H1 (cell line): ENCODE results near the gene KSR2. TPM values are rescaled to one million over a fixed set of nuclear protein-coding genes. Genes with fewer than 3 reads are reported as not detected.

Experiments used
- CTCF ChIA-PET: fragments of 300-600 bp; sonication (Branson Sonifier 250); formaldehyde crosslinking; loops from one replicate; lab custom pipeline; 2021; ENCODE audit not compliant: partially characterized antibody; lab: Charles Lee
- POLR2A ChIA-PET: fragments of 300-600 bp; sonication (Branson Sonifier 250); formaldehyde crosslinking; loops from one replicate; lab custom pipeline; 2021; ENCODE audit warnings: inconsistent platforms; ENCODE audit not compliant: partially characterized antibody; lab: Charles Lee
- DNase-seq, 2 experiments: peaks; one replicate each; pipeline versions ENCODE4 v3.0.0 to v3.0.0-alpha.2; 2010 to 2022; ENCODE audit warnings: low spot score in 2 of 2, low read depth in 1 of 2, mixed read lengths in 1 of 2
- FAIRE-seq: peaks from 2 replicates; lab custom pipeline; 2011; peaks lifted over from hg19 to GRCh38; lab: Jason Lieb, UNC
- H2AFZ ChIP-seq: 2 replicates; pipeline ENCODE4 v1.8.1; 2012; ENCODE audit warnings: low read length, inconsistent platforms
- H2AK5ac ChIP-seq: 2 replicates; pipeline ENCODE4 v1.6.1; 2013; ENCODE audit warnings: low read depth, low read length
- H2BK120ac ChIP-seq: replicated peaks from 2 replicates; pipeline ENCODE3; 2013; ENCODE audit warnings: low read depth, low read length, inconsistent platforms
- H2BK12ac ChIP-seq: 2 replicates; pipeline ENCODE4 v1.6.1; 2013; ENCODE audit warnings: low read depth, low read length
- H2BK15ac ChIP-seq: 2 replicates; pipeline ENCODE4 v1.6.1; 2013; ENCODE audit warnings: low read length
- H2BK20ac ChIP-seq: 2 replicates; pipeline ENCODE4 v1.6.1; 2013; ENCODE audit warnings: low read length
- H2BK5ac ChIP-seq: 2 replicates; pipeline ENCODE4 v1.6.1; 2013; ENCODE audit warnings: low read depth, low read length
- H3K14ac ChIP-seq: 2 replicates; pipeline ENCODE4 v1.6.1; 2013; ENCODE audit warnings: inconsistent platforms; ENCODE audit not compliant: insufficient read length
- H3K18ac ChIP-seq: 2 replicates; pipeline ENCODE4 v1.6.1; 2013; ENCODE audit warnings: low read length; ENCODE audit errors: extremely low read depth
- H3K23ac ChIP-seq: 2 replicates; pipeline ENCODE4 v1.6.1; 2013; ENCODE audit warnings: inconsistent platforms; ENCODE audit not compliant: insufficient read length
- H3K23me2 ChIP-seq: 2 replicates; pipeline ENCODE4 v1.6.1; 2013; ENCODE audit warnings: low read depth, low read length
- H3K27ac ChIP-seq: 2 replicates; pipeline ENCODE4 v1.6.1; 2011; ENCODE audit warnings: low read depth, low read length, inconsistent platforms
- H3K27me3 ChIP-seq, 4 experiments: replicated peaks in 1 of 4; 1 replicate in 1 of 4; 2 replicates in 3 of 4; pipeline versions ENCODE4 v1.6.1 to v1.8.1; 2011 to 2013; ENCODE audit warnings: low read length in 3 of 4, mild to moderate bottlenecking in 3 of 4, inconsistent platforms in 2 of 4, mixed read lengths in 2 of 4, moderate library complexity in 1 of 4; ENCODE audit not compliant: control insufficient read depth in 3 of 4, insufficient read depth in 3 of 4; ENCODE audit errors: extremely low read depth in 1 of 4
- H3K36me3 ChIP-seq, 4 experiments: 2 replicates each; pipeline versions ENCODE4 v1.6.1 to v1.8.1; 2011 to 2013; ENCODE audit warnings: mild to moderate bottlenecking in 4 of 4, low read length in 3 of 4, moderate library complexity in 2 of 4, control low read depth in 1 of 4, inconsistent platforms in 1 of 4; ENCODE audit not compliant: insufficient read depth in 4 of 4, control insufficient read depth in 2 of 4
- H3K4ac ChIP-seq: replicated peaks from 2 replicates; pipeline ENCODE3; 2013; ENCODE audit warnings: low read length, low read depth, mixed read lengths, inconsistent platforms; ENCODE audit not compliant: insufficient read length
- H3K4me1 ChIP-seq, 4 experiments: replicated peaks in 1 of 4; 1 replicate in 1 of 4; 2 replicates in 3 of 4; pipeline versions ENCODE4 v1.6.1 to v1.8.1; 2011 to 2013; ENCODE audit warnings: low read length in 3 of 4, inconsistent platforms in 2 of 4, mixed read lengths in 1 of 4; ENCODE audit not compliant: insufficient read depth in 4 of 4, control insufficient read depth in 3 of 4
- H3K4me2 ChIP-seq, 2 experiments: 2 replicates each; pipeline versions ENCODE4 v1.6.1 to v1.8.1; 2011 to 2013; ENCODE audit warnings: low read depth in 2 of 2, low read length in 2 of 2, control low read depth in 1 of 2, inconsistent platforms in 1 of 2, mild to moderate bottlenecking in 1 of 2; ENCODE audit not compliant: insufficient read depth in 1 of 2
- H3K4me3 ChIP-seq, 4 experiments: fragments of 200-600, 300-600 bp in 1 of 4; sonication (generic), shearing (Covaris generic), sonication (Bioruptor Twin) in 1 of 4; 2 replicates each; pipeline versions ENCODE4 v1.5.1 to v1.8.1; 2011 to 2016; ENCODE audit warnings: low read length in 4 of 4, low read depth in 3 of 4, control low read depth in 2 of 4, inconsistent platforms in 2 of 4, mild to moderate bottlenecking in 2 of 4, mixed read lengths in 1 of 4, moderate library complexity in 1 of 4; ENCODE audit not compliant: insufficient read depth in 2 of 4; ENCODE audit errors: extremely low read depth in 1 of 4
- H3K56ac ChIP-seq: replicated peaks from 2 replicates; pipeline ENCODE3; 2013; ENCODE audit warnings: low read depth, mild to moderate bottlenecking, mixed read lengths, low read length, inconsistent platforms; ENCODE audit not compliant: insufficient read length
- H3K79me1 ChIP-seq: 2 replicates; pipeline ENCODE4 v1.6.1; 2013; ENCODE audit warnings: low read depth, low read length, control low read depth
- H3K79me2 ChIP-seq, 2 experiments: 2 replicates each; pipeline versions ENCODE4 v1.6.1 to v1.8.1; 2012 to 2013; ENCODE audit warnings: low read length in 2 of 2, mild to moderate bottlenecking in 2 of 2, inconsistent platforms in 1 of 2; ENCODE audit not compliant: insufficient read depth in 2 of 2, control insufficient read depth in 1 of 2
- H3K9ac ChIP-seq, 4 experiments: replicated peaks in 1 of 4; 1 replicate in 1 of 4; 2 replicates in 3 of 4; pipeline versions ENCODE4 v1.6.1 to v1.8.1; 2011 to 2013; ENCODE audit warnings: low read depth in 3 of 4, low read length in 3 of 4, control low read depth in 2 of 4, mild to moderate bottlenecking in 2 of 4, moderate library complexity in 2 of 4, inconsistent platforms in 1 of 4; ENCODE audit errors: extremely low read depth in 1 of 4
- H3K9me3 ChIP-seq, 2 experiments: 2 replicates each; pipeline versions ENCODE4 v1.6.1 to v1.8.1; 2012 to 2013; ENCODE audit warnings: mild to moderate bottlenecking in 2 of 2, moderate library complexity in 2 of 2, control low read depth in 1 of 2, inconsistent platforms in 1 of 2, low read depth in 1 of 2, low read length in 1 of 2, mixed read lengths in 1 of 2; ENCODE audit not compliant: insufficient read depth in 2 of 2
- H4K20me1 ChIP-seq, 2 experiments: replicated peaks in 1 of 2; 2 replicates each; pipeline versions ENCODE3 to v1.8.1; 2011 to 2013; ENCODE audit warnings: inconsistent platforms in 2 of 2, low read length in 2 of 2, mild to moderate bottlenecking in 1 of 2; ENCODE audit not compliant: insufficient read depth in 2 of 2, control insufficient read depth in 1 of 2
- H4K5ac ChIP-seq: 2 replicates; pipeline ENCODE4 v1.6.1; 2013; ENCODE audit warnings: low read length, low read depth, mixed read lengths, inconsistent platforms; ENCODE audit not compliant: insufficient read length
- H4K8ac ChIP-seq: 2 replicates; pipeline ENCODE4 v1.8.0; 2013; ENCODE audit warnings: mild to moderate bottlenecking, moderate library complexity, low read length, inconsistent platforms; ENCODE audit not compliant: insufficient read depth; ENCODE audit errors: extremely low read depth
- H4K91ac ChIP-seq: replicated peaks from 2 replicates; pipeline ENCODE3; 2013; ENCODE audit warnings: low read length, mixed read lengths, inconsistent platforms; ENCODE audit not compliant: insufficient read length
- ATF3 ChIP-seq: IDR thresholded peaks from 2 replicates; pipeline ENCODE4 v1.6.1; 2011; ENCODE audit warnings: low read depth, mild to moderate bottlenecking, low read length; ENCODE audit not compliant: insufficient read depth
- BCL11A ChIP-seq, 2 experiments: IDR thresholded peaks; one replicate each; pipeline ENCODE4 v1.6.1; 2011; ENCODE audit warnings: low read depth in 2 of 2, low read length in 2 of 2, mild to moderate bottlenecking in 2 of 2
- CBX5 ChIP-seq: fragments of 300-800, 300-1000 bp; sonication (generic); IDR thresholded peaks from 2 replicates; pipeline ENCODE4 v1.7.1; 2016; ENCODE audit warnings: antibody characterized with exemption, low read length, low read depth
- EGR1 ChIP-seq: IDR thresholded peaks from 2 replicates; pipeline ENCODE4 v1.6.1; 2011; ENCODE audit warnings: low read depth, low read length, borderline replicate concordance
- EZH2 ChIP-seq: fragments of 200-600 bp; sonication (generic); IDR thresholded peaks from 2 replicates; pipeline ENCODE4 v1.7.1; 2012; ENCODE audit warnings: low read depth, mild to moderate bottlenecking, moderate library complexity, low read length, inconsistent platforms; ENCODE audit not compliant: severe bottlenecking
- GTF2F1 ChIP-seq: IDR thresholded peaks from 2 replicates; pipeline ENCODE4 v1.6.1; 2012; ENCODE audit warnings: low read depth, low read length, improper control_type of control experiment, borderline replicate concordance
- JUND ChIP-seq: IDR thresholded peaks from 2 replicates; pipeline ENCODE4 v1.6.1; 2011; ENCODE audit warnings: mild to moderate bottlenecking, improper control_type of control experiment, low read length
- KDM4A ChIP-seq: IDR thresholded peaks from one replicate; pipeline ENCODE4 v1.7.1; 2012; ENCODE audit warnings: low read depth, mild to moderate bottlenecking, moderate library complexity, low read length, inconsistent platforms; ENCODE audit not compliant: severe bottlenecking
- POLR2AphosphoS5 ChIP-seq: IDR thresholded peaks from 2 replicates; pipeline ENCODE4 v1.6.1; 2011; ENCODE audit warnings: low read depth, low read length
- RNF2 ChIP-seq: fragments of 200-900, 300-1000 bp; sonication (generic); IDR thresholded peaks from 2 replicates; pipeline ENCODE4 v1.7.1; 2016; ENCODE audit warnings: borderline replicate concordance, low read depth, mild to moderate bottlenecking, antibody characterized with exemption, low read length; ENCODE audit not compliant: poor library complexity, severe bottlenecking; ENCODE audit errors: missing control alignments
- WGBS, 2 experiments: shearing (Covaris generic) in 1 of 2; methylation state at CpG; one replicate each; pipeline versions ENCODE4 v1.1.6 to v1.1.7; 2013 to 2015; ENCODE audit warnings: low lambda C conversion rate in 2 of 2, mixed read lengths in 2 of 2, inconsistent platforms in 1 of 2, low coverage in 1 of 2, missing lambda C conversion rate in 1 of 2; ENCODE audit not compliant: insufficient replicate concordance in 2 of 2, insufficient coverage in 1 of 2, insufficient read length in 1 of 2; ENCODE audit errors: extremely low coverage in 1 of 2, missing lambda C conversion rate in 1 of 2; 5-methylcytosine and 5-hydroxymethylcytosine counted together
- polyA plus RNA-seq, 7 experiments: library from polyadenylated mRNA; depleted of rRNA in 3 of 7; stranded (reverse) in 5 of 7; unstranded in 2 of 7; fragments of >200 nt in 5 of 7; fragments of 200-250 nt in 2 of 7; gene quantifications; 1 replicate in 5 of 7; 2 replicates in 1 of 7; 4 replicates in 1 of 7; pipeline versions ENCODE4 v1.2.1 to v1.2.3, GENCODE V29; 2011 to 2013; ENCODE audit warnings: missing spikeins in 2 of 7, mixed read lengths in 2 of 7
- total RNA-seq: library from RNA; stranded (reverse); fragmentation: NEBNext Ultra II Directional; extraction: Animal tissue kit (Norgen Biotek cat#: 25700); gene quantifications from 2 replicates; pipeline ENCODE4 v1.2.1, GENCODE V29; 2021
- TF ChIP-seq, protein P1 (sequence below): IDR thresholded peaks from 2 replicates; pipeline ENCODE4 v1.6.1; 2012; ENCODE audit warnings: low read length, inconsistent platforms

The KSR2 gene
- total and polyA plus RNA-seq, 2 of the 8 experiments (the other 6 are each of a cell fraction or from before 2014, with no cell fraction given): 0.74 to 2.2 TPM

GRCh38 chr12:117523971-117524370, 444.8 kb downstream of the KSR2 start:
- H3K4ac ChIP-seq: no peak overlapping the region
- H4K91ac ChIP-seq: no peak overlapping the region
- no peaks in the 10 kb centered on the region for H3K4me1 ChIP-seq
- H2BK5ac ChIP-seq: no peak overlapping the region
- H2AK5ac ChIP-seq: no peak overlapping the region
- H3K9ac ChIP-seq: no peak overlapping the region
- H2BK20ac ChIP-seq: no peak overlapping the region
- no peaks in the 10 kb centered on the region for H3K79me2 ChIP-seq
- peaks cover 2% of the 10 kb centered on the region; the same call in 1 of the 2 replicates for H3K23me2 ChIP-seq
- no peak overlapping the region for H4K5ac ChIP-seq
- H3K27ac ChIP-seq: no peak overlapping the region
- H2BK12ac ChIP-seq: no peak overlapping the region
- H4K20me1 ChIP-seq: no peaks in the 10 kb centered on the region
- FAIRE-seq (no peak), DNase-seq (no peak)
- no peak overlapping the region for H3K18ac ChIP-seq
- H3K9me3 ChIP-seq: no peaks in the 10 kb centered on the region
- no peak overlapping the region for H3K56ac ChIP-seq
- no peak overlapping the region for H2BK120ac ChIP-seq
- no peak overlapping the region for H3K14ac ChIP-seq
- no peak overlapping the region for H3K23ac ChIP-seq
- H4K8ac ChIP-seq: no peak overlapping the region
- H2BK15ac ChIP-seq: no peak overlapping the region
- no peaks in the 10 kb centered on the region for H3K36me3 ChIP-seq
- no peak overlapping the region for H2AFZ ChIP-seq
- H3K4me2 ChIP-seq: no peak overlapping the region
- TF ChIP-seq GTF2F1: no peak
- TF ChIP-seq KDM4A: no peak
- TF ChIP-seq EGR1: no peak
- TF ChIP-seq ATF3: no peak
- no peak for TF ChIP-seq EZH2
- TF ChIP-seq POLR2AphosphoS5: no peak
- no peak for TF ChIP-seq RNF2
- no peak for TF ChIP-seq CBX5
- TF ChIP-seq BCL11A (IDR thresholded peaks at IDR 0.05; ENCODE audit: low read depth in 2 of 2, low read length in 2 of 2): no peak
- no peak for TF ChIP-seq JUND
- TF ChIP-seq, protein P1, sequence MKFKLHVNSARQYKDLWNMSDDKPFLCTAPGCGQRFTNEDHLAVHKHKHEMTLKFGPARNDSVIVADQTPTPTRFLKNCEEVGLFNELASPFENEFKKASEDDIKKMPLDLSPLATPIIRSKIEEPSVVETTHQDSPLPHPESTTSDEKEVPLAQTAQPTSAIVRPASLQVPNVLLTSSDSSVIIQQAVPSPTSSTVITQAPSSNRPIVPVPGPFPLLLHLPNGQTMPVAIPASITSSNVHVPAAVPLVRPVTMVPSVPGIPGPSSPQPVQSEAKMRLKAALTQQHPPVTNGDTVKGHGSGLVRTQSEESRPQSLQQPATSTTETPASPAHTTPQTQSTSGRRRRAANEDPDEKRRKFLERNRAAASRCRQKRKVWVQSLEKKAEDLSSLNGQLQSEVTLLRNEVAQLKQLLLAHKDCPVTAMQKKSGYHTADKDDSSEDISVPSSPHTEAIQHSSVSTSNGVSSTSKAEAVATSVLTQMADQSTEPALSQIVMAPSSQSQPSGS: no peak
- TF ChIP-seq, all 59 proteins: peak for 0
- Histone ChIP-seq H3K79me1 (no peaks in the 10 kb centered on the region), H3K4me3 (no peak overlapping the region), H3K27me3 (no peaks in the 10 kb centered on the region)
- CTCF ChIA-PET: interaction anchor here (1.4 to 1.5 kb wide), 2 partner anchors 23 to 313 kb away, joined by 4 to 5 read pairs; no protein-coding TSS in a partner anchor
- POLR2A ChIA-PET: no interaction called here
- WGBS, 2 experiments: 91% methylated on average over 4 of the region's 4 CpGs; no CpG with 5 or more reads in 1 of the 2 experiments
